Measurements from ENCODE around the gene OR8A1. TPM values are rescaled to one million over a fixed set of nuclear protein-coding genes. Genes with fewer than 3 reads are reported as not detected.

Gene OR8A1
- total and polyA plus RNA-seq, 2 of the 4 experiments (the other 2 are of a cell fraction), result not detected

- ChIA-PET POLR2A (ENCODE audit: unreplicated experiment) (no interaction called here), CTCF (no interaction called here)
- no peak overlapping the region for H3K4me3 ChIP-seq (ENCODE audit: insufficient read depth, low read depth, low read length)
- H2BK5ac ChIP-seq (ENCODE audit: low read depth, low read length, poor library complexity, severe bottlenecking), result no peak overlapping the region
- no peak overlapping the region for H2AK9ac ChIP-seq (replicated peaks; ENCODE audit: low read depth, low read length, poor library complexity)
- no peaks in the 10 kb centered on the region for H3K36me3 ChIP-seq (ENCODE audit: control insufficient read depth, insufficient read depth, low read length)
- no peak overlapping the region for H2AFZ ChIP-seq (replicated peaks; ENCODE audit: low read length, poor library complexity)
- H4K8ac ChIP-seq (ENCODE audit: low read depth in 2 of 2, low read length in 2 of 2), result no peak overlapping the region
- H2BK15ac ChIP-seq (ENCODE audit: low read depth, low read length), result no peak overlapping the region
- no peak overlapping the region for H3K23ac ChIP-seq (ENCODE audit: low read depth, low read length)
- H3K27ac ChIP-seq (ENCODE audit: insufficient read depth, low read length), result no peak overlapping the region
- H3K14ac ChIP-seq (replicated peaks; ENCODE audit: low read depth, low read length), result no peak overlapping the region
- no TSS peak for BruUV-seq (replicated peaks)
- in situ Hi-C loops (cut with MboI; ENCODE audit: low sequenced_read_pairs) (loop anchor here (25.0 kb wide), 1 partner anchor 520 kb away; no protein-coding TSS in a partner anchor), dilution Hi-C loops (cut with HindIII; ENCODE audit: low sequenced_read_pairs, unreplicated experiment) (no loop called here), intact Hi-C loops (cut with micrococcal nuclease) (no loop called here)
- H3K79me1 ChIP-seq (ENCODE audit: low read depth in 1 of 2, low read length in 2 of 2), result no peaks in the 10 kb centered on the region
- no CpG with 5 or more reads among the region's 6 CpGs for WGBS, 2 experiments (ENCODE audit: extremely low coverage in 2 of 2, insufficient read length in 1 of 2)
- no peak overlapping the region for H4K5ac ChIP-seq (ENCODE audit: low read depth, low read length)
- H3K27me3 ChIP-seq (ENCODE audit: control insufficient read depth, insufficient read depth, low read length), result peaks cover 33% of the 10 kb centered on the region
- no peak overlapping the region for H2BK120ac ChIP-seq (ENCODE audit: low read depth, low read length)
- H3K4ac ChIP-seq (ENCODE audit: low read depth, low read length), result no peak overlapping the region
- H4K91ac ChIP-seq (ENCODE audit: insufficient read depth, low read depth, low read length), result no peak overlapping the region
- no peak for ATAC-seq (ENCODE audit: low read depth)
- H3K9me3 ChIP-seq (ENCODE audit: control insufficient read depth, insufficient read depth, low read length), result no peaks in the 10 kb centered on the region
- no peaks in the 10 kb centered on the region for H4K20me1 ChIP-seq (ENCODE audit: insufficient read depth, low read length)
- H2BK20ac ChIP-seq (ENCODE audit: low read depth, low read length), result no peak overlapping the region
- H2AK5ac ChIP-seq (ENCODE audit: low read depth, low read length), result no peak overlapping the region
- H3K18ac ChIP-seq (ENCODE audit: low read depth, low read length), result no peak overlapping the region
- H3K56ac ChIP-seq (ENCODE audit: extremely low read depth, insufficient read depth, low read length), result no peak overlapping the region
- H3K9me1 ChIP-seq (ENCODE audit: insufficient read depth, low read length), result no peaks in the 10 kb centered on the region
- H3K9ac ChIP-seq (ENCODE audit: low read depth, low read length), result no peak overlapping the region
- H3K4me1 ChIP-seq (ENCODE audit: control insufficient read depth, insufficient read depth, low read length), result no peaks in the 10 kb centered on the region
- no peak overlapping the region for H3K4me2 ChIP-seq (ENCODE audit: low read depth, low read length)
- DNase-seq, result no peak
- TF ChIP-seq RAD21 (IDR thresholded peaks at IDR 0.05; ENCODE audit: low read length) (no peak), POLR2A (IDR thresholded peaks at IDR 0.05; ENCODE audit: low read depth, low read length) (no peak), CHD1 (IDR thresholded peaks at IDR 0.05; ENCODE audit: low read depth, low read length) (no peak), BHLHE40 (IDR thresholded peaks at IDR 0.05; ENCODE audit: low read depth, low read length) (no peak), USF2 (IDR thresholded peaks at IDR 0.05; ENCODE audit: low read depth, low read length) (no peak), RFX5 (IDR thresholded peaks at IDR 0.05; ENCODE audit: low read depth, low read length) (no peak), CTCF (conservative IDR thresholded peaks at IDR 0.05; ENCODE audit: low read depth, low read length) (no peak)
Measured at GRCh38 chr11:124581817-124582216, 12.0 kb downstream of the OR8A1 start.
